ENCODE data around the gene CEMP1.

The CEMP1 gene

DNA sequence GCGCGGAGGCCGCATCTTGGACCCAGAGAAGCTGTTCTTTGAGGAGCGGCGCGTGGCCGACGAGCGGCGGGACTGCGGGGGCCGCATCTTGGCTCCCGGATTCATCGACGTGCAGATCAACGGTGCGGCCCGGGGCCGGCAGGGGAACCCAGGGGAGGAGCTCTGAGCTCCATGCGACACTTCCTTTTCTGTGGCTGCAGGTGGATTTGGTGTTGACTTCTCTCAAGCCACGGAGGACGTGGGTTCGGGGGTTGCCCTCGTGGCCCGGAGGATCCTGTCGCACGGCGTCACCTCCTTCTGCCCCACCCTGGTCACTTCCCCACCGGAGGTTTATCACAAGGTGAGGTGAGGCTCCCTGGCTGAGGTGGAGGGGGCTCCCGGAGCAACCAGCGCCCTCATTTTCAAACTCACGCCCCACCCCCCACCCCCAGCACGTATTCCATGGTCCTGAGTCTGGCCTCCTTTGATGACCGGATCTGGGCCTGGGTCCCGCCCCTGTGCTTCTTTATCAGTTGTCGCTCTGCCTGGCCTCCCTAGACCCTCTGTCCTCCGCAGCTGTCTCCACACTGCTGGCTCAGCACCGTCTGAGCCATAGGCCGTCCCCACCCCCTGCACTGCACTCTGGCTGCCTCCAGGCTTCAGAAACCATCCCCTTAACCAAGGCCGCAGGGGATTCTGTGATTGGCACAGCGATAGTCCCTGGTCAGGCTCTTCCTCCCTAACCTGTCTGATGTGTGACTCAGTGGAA is 10.2 kb downstream of the CEMP1 start:
- Histone ChIP-seq H3K4me1 (peaks cover 30% of the 10 kb centered on the region), H3K27ac (no peak overlapping the region), H3K4me2 (ENCODE audit: low read length) (peak overlapping the region; percentile 47), H3K79me2 (peaks cover 37% of the 10 kb centered on the region), H3K9me3 (ENCODE audit: control insufficient read depth, low read length) (no peaks in the 10 kb centered on the region), H3K36me3 (ENCODE audit: control insufficient read depth, insufficient read depth, low read length) (no peaks in the 10 kb centered on the region), H3K27me3 (ENCODE audit: control insufficient read depth, insufficient read depth, low read length) (no peaks in the 10 kb centered on the region), H3K4me3 (ENCODE audit: low read depth, low read length) (no peak overlapping the region), H3K9ac (no peak overlapping the region), H2AFZ (no peak overlapping the region)
- TF ChIP-seq CTCF (IDR thresholded peaks at IDR 0.05): no peak

GRCh38 chr16:2520097-2520783 is 11.0 kb downstream of the CEMP1 start, which contains the start of gene AMDHD2:
Gene AMDHD2, plus strand, starts transcription at chr16:2520371. Its CDS starts 88 bp downstream, at chr16:2520459.
- no peak for TF ChIP-seq CTCF (IDR thresholded peaks at IDR 0.05)
- Histone ChIP-seq H3K79me2 (peaks cover 42% of the 10 kb centered on the region), H3K36me3 (ENCODE audit: control insufficient read depth, insufficient read depth, low read length) (no peaks in the 10 kb centered on the region), H3K27ac (peak within 1 kb of the TSS; percentile 47), H3K9ac (no peak within 1 kb of the TSS), H2AFZ (peak within 1 kb of the TSS; percentile 61), H3K4me2 (ENCODE audit: low read length) (peak within 1 kb of the TSS; percentile 61), H3K4me3 (ENCODE audit: low read depth, low read length) (peak within 1 kb of the TSS; percentile 50), H3K27me3 (ENCODE audit: control insufficient read depth, insufficient read depth, low read length) (no peaks in the 10 kb centered on the region), H3K9me3 (ENCODE audit: control insufficient read depth, low read length) (no peaks in the 10 kb centered on the region), H3K4me1 (peaks cover 37% of the 10 kb centered on the region)

- H3K79me2 ChIP-seq: peaks cover 47% of the 10 kb centered on the region
- no peak overlapping the region for H3K9ac ChIP-seq
- H3K4me3 ChIP-seq (ENCODE audit: low read depth, low read length): peak overlapping the region; percentile 37
- H3K27ac ChIP-seq: peak overlapping the region; percentile 47
- peaks cover 38% of the 10 kb centered on the region for H3K4me1 ChIP-seq
- no peaks in the 10 kb centered on the region for H3K27me3 ChIP-seq (ENCODE audit: control insufficient read depth, insufficient read depth, low read length)
- no peaks in the 10 kb centered on the region for H3K9me3 ChIP-seq (ENCODE audit: control insufficient read depth, low read length)
- H3K36me3 ChIP-seq (ENCODE audit: control insufficient read depth, insufficient read depth, low read length): no peaks in the 10 kb centered on the region
- H2AFZ ChIP-seq: no peak overlapping the region
- TF ChIP-seq CTCF (IDR thresholded peaks at IDR 0.05): no peak
- peak overlapping the region; percentile 57 for H3K4me2 ChIP-seq (ENCODE audit: low read length)
Measured at GRCh38 chr16:2519711-2520080, 11.5 kb downstream of the CEMP1 start.

GRCh38 chr16:2518823-2519710 is 12.1 kb downstream of the CEMP1 start:
- H3K27me3 ChIP-seq (ENCODE audit: control insufficient read depth, insufficient read depth, low read length): no peaks in the 10 kb centered on the region
- H3K4me2 ChIP-seq (ENCODE audit: low read length): peak overlapping the region; percentile 2
- TF ChIP-seq CTCF (IDR thresholded peaks at IDR 0.05): no peak
- H2AFZ ChIP-seq: no peak overlapping the region
- peaks cover 51% of the 10 kb centered on the region for H3K79me2 ChIP-seq
- H3K36me3 ChIP-seq (ENCODE audit: control insufficient read depth, insufficient read depth, low read length): no peaks in the 10 kb centered on the region
- peaks cover 38% of the 10 kb centered on the region for H3K4me1 ChIP-seq
- H3K4me3 ChIP-seq (ENCODE audit: low read depth, low read length): peak overlapping the region; percentile 37
- H3K27ac ChIP-seq: peak overlapping the region; percentile 47
- no peaks in the 10 kb centered on the region for H3K9me3 ChIP-seq (ENCODE audit: control insufficient read depth, low read length)
- H3K9ac ChIP-seq: no peak overlapping the region

Measured in parathyroid adenoma (tissue), 2 donors.